GM23338 (cell line): ENCODE measurements around the gene SLC25A22. TPM values are rescaled to one million over a fixed set of nuclear protein-coding genes. Genes with fewer than 3 reads are reported as not detected.
A peak's percentile ranks its signal among the peaks of the same experiment; 100 is the strongest.

Experiments
- ATAC-seq: fragments of 200-7000 bp; cut with Tn5 transposase; 3 replicates; pipeline ENCODE4 v1.9.1; 2020
- DNase-seq: peaks from one replicate; pipeline ENCODE4 v3.0.0-alpha.2; 2015; ENCODE audit warnings: low spot score
- H2AFZ ChIP-seq: fragments of 200-600 bp; sonication (generic); 2 replicates; pipeline ENCODE4 v1.8.0; 2016; ENCODE audit warnings: antibody characterized with exemption, mild to moderate bottlenecking, moderate library complexity
- H3F3A ChIP-seq: fragments of 200-600 bp; sonication (generic); replicated peaks from 2 replicates; pipeline ENCODE4 v1.8.0; 2017; ENCODE audit warnings: antibody characterized with exemption, mixed run types, low read depth
- H3K27ac ChIP-seq: fragments of 200-600 bp; sonication (generic); 2 replicates; pipeline ENCODE4 v1.6.1; 2016; ENCODE audit warnings: low read depth
- H3K27me3 ChIP-seq: fragments of 200-600 bp; sonication (generic); 2 replicates; pipeline ENCODE4 v1.8.0; 2016; ENCODE audit warnings: mild to moderate bottlenecking, mixed run types, moderate library complexity; ENCODE audit not compliant: insufficient read depth
- H3K36me3 ChIP-seq: fragments of 200-600 bp; sonication (generic); 2 replicates; pipeline ENCODE4 v1.8.0; 2016; ENCODE audit warnings: mild to moderate bottlenecking; ENCODE audit not compliant: insufficient read depth
- H3K4me1 ChIP-seq: fragments of 200-600 bp; sonication (generic); 2 replicates; pipeline ENCODE4 v1.8.0; 2016; ENCODE audit warnings: mild to moderate bottlenecking, moderate library complexity; ENCODE audit not compliant: insufficient read depth
- H3K4me2 ChIP-seq: fragments of 200-600 bp; sonication (generic); 2 replicates; pipeline ENCODE4 v1.7.1; 2017; ENCODE audit warnings: mixed run types
- H3K4me3 ChIP-seq: fragments of 200-600 bp; sonication (generic); 2 replicates; pipeline ENCODE4 v1.6.1; 2016; ENCODE audit warnings: mixed run types
- H3K79me2 ChIP-seq: fragments of 200-600 bp; sonication (generic); replicated peaks from 2 replicates; pipeline ENCODE4 v1.8.0; 2017; ENCODE audit warnings: mild to moderate bottlenecking; ENCODE audit not compliant: insufficient read depth
- H3K9me2 ChIP-seq: fragments of 200-600 bp; sonication (generic); 2 replicates; pipeline ENCODE4 v1.8.0; 2017; ENCODE audit not compliant: insufficient read depth
- H4K20me1 ChIP-seq: fragments of 200-600 bp; sonication (generic); replicated peaks from 2 replicates; pipeline ENCODE4 v1.8.0; 2017; ENCODE audit warnings: mild to moderate bottlenecking; ENCODE audit not compliant: insufficient read depth
- H3K27ac Mint-ChIP-seq: 2 replicates; pipeline ENCODE4 v1.8.0; 2020; ENCODE audit warnings: inconsistent platforms, mild to moderate bottlenecking, moderate library complexity, mixed read lengths
- H3K27me3 Mint-ChIP-seq: 3 replicates; pipeline ENCODE4 v1.8.0; 2022; ENCODE audit warnings: low read depth, mild to moderate bottlenecking, moderate library complexity, mixed read lengths, inconsistent platforms; ENCODE audit not compliant: insufficient read depth, poor library complexity
- H3K36me3 Mint-ChIP-seq: 3 replicates; pipeline ENCODE4 v1.8.0; 2021; ENCODE audit warnings: low read depth, mild to moderate bottlenecking, inconsistent platforms, moderate library complexity, mixed read lengths
- H3K4me1 Mint-ChIP-seq: 3 replicates; pipeline ENCODE4 v1.8.0; 2020; ENCODE audit warnings: mild to moderate bottlenecking, inconsistent platforms, mixed read lengths
- H3K4me3 Mint-ChIP-seq: 3 replicates; pipeline ENCODE4 v1.8.0; 2021; ENCODE audit warnings: moderate library complexity, mild to moderate bottlenecking, inconsistent platforms, mixed read lengths
- H3K9me3 Mint-ChIP-seq: 3 replicates; pipeline ENCODE4 v1.8.0; 2020; ENCODE audit warnings: moderate library complexity, mild to moderate bottlenecking, inconsistent platforms, mixed read lengths
- CREB1 ChIP-seq: fragments of 250-450 bp; sonication (Bioruptor Pico); IDR thresholded peaks from 2 replicates; pipeline ENCODE4 v1.5.0; 2020; ENCODE audit warnings: low read depth, mild to moderate bottlenecking, moderate library complexity
- ETS1 ChIP-seq: IDR thresholded peaks from 2 replicates; pipeline ENCODE4 v1.6.1; 2016; ENCODE audit warnings: antibody characterized with exemption
- EZH2phosphoT487 ChIP-seq: fragments of 200-600 bp; sonication (generic); IDR thresholded peaks from one replicate; pipeline ENCODE4 v1.8.1; 2018; ENCODE audit warnings: antibody characterized with exemption; ENCODE audit not compliant: unreplicated experiment
- JUNB ChIP-seq: IDR thresholded peaks from one replicate; pipeline ENCODE4 v1.6.1; 2016; ENCODE audit warnings: antibody characterized with exemption; ENCODE audit not compliant: unreplicated experiment
- POLR2AphosphoS5 ChIP-seq: IDR thresholded peaks from 2 replicates; pipeline ENCODE4 v1.6.1; 2016; ENCODE audit warnings: antibody characterized with exemption, low read depth
- REST ChIP-seq: IDR thresholded peaks from one replicate; pipeline ENCODE4 v1.6.1; 2018; ENCODE audit warnings: antibody characterized with exemption; ENCODE audit not compliant: unreplicated experiment
- STAT1 ChIP-seq: IDR thresholded peaks from one replicate; pipeline ENCODE4 v1.6.1; 2016; ENCODE audit warnings: antibody characterized with exemption; ENCODE audit not compliant: unreplicated experiment
- ZNF462 ChIP-seq: fragments of 250-450 bp; sonication (Bioruptor Pico); IDR thresholded peaks from 2 replicates; pipeline ENCODE4 v1.5.0; 2020; ENCODE audit warnings: mild to moderate bottlenecking, moderate library complexity
- polyA plus RNA-seq: library from polyadenylated mRNA; unstranded; fragments of >200 nt; fragmentation: Nextera tagmentation; extraction: Ambion mirVana; gene quantifications from 2 replicates; pipeline ENCODE4 v1.2.1, GENCODE V29; 2016
- total RNA-seq: library from RNA; depleted of rRNA; stranded (reverse); fragments of >200 nt; shearing (Covaris generic); gene quantifications from 2 replicates; pipeline ENCODE4 v1.2.3, GENCODE V29; 2014

Gene SLC25A22
- total and polyA plus RNA-seq, 2 experiments from 2014 or later = 21.0 to 46.4 TPM

GRCh38 chr11:803770-804598 lies 5.9 kb upstream of the SLC25A22 start:
- H3F3A ChIP-seq = peaks cover 22% of the 10 kb centered on the region; the same call in 1 of the 2 replicates
- H3K79me2 ChIP-seq = peaks cover 17% of the 10 kb centered on the region
- no peak overlapping the region; the same call in 1 of the 2 replicates for H3K27ac Mint-ChIP-seq
- no peaks in the 10 kb centered on the region for H3K9me3 Mint-ChIP-seq
- H3K27ac ChIP-seq = no peak overlapping the region
- no peak overlapping the region for H2AFZ ChIP-seq
- H3K4me1 Mint-ChIP-seq = peaks cover 7% of the 10 kb centered on the region; the same call in 2 of the 3 replicates
- H3K9me2 ChIP-seq = no peaks in the 10 kb centered on the region
- peaks cover 2% of the 10 kb centered on the region; the same call in 1 of the 3 replicates for H3K36me3 Mint-ChIP-seq
- no peaks in the 10 kb centered on the region for H4K20me1 ChIP-seq
- no peak for DNase-seq
- H3K36me3 ChIP-seq = no peaks in the 10 kb centered on the region
- peaks cover 20% of the 10 kb centered on the region for H3K27me3 Mint-ChIP-seq
- peak overlapping the region; percentile 76 for H3K4me3 Mint-ChIP-seq
- peak; percentile 0; the same call in 1 of the 3 replicates for ATAC-seq
- H3K27me3 ChIP-seq = no peaks in the 10 kb centered on the region
- peak overlapping the region; percentile 74 for H3K4me3 ChIP-seq
- H3K4me1 ChIP-seq = peaks cover 7% of the 10 kb centered on the region; the same call in 1 of the 2 replicates
- peak overlapping the region; percentile 96 for H3K4me2 ChIP-seq
- TF ChIP-seq POLR2AphosphoS5 (no peak), REST (no peak), ZNF462 (CRISPR knock-in tag) (no peak), CREB1 (CRISPR knock-in tag) (no peak), ETS1 (no peak), EZH2phosphoT487 (no peak), STAT1 (no peak), JUNB (no peak)
